ENCODE results near the gene HDC.

Gene HDC, protein sequence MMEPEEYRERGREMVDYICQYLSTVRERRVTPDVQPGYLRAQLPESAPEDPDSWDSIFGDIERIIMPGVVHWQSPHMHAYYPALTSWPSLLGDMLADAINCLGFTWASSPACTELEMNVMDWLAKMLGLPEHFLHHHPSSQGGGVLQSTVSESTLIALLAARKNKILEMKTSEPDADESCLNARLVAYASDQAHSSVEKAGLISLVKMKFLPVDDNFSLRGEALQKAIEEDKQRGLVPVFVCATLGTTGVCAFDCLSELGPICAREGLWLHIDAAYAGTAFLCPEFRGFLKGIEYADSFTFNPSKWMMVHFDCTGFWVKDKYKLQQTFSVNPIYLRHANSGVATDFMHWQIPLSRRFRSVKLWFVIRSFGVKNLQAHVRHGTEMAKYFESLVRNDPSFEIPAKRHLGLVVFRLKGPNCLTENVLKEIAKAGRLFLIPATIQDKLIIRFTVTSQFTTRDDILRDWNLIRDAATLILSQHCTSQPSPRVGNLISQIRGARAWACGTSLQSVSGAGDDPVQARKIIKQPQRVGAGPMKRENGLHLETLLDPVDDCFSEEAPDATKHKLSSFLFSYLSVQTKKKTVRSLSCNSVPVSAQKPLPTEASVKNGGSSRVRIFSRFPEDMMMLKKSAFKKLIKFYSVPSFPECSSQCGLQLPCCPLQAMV

DNA sequence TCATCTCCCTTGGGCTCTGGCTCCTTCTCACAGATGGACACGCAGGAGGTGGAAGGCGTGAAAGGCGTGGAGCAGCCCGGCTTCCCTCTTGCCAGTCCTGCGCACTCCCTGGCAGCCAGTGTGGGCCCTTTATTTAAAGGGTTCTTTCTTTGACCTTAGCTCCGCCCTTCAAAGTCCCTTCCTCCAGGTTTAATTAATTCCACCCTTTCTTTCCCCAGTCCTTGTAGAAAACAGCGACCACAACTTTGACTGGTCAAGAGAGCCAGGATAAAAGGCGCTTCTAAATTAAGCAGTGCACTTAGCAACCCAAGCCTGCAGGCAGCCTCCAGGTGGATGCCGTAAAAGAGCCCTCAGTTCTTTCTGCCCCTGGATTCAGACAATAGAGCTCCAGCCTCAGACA is at the start of gene HDC:
Gene HDC (minus strand): TSS at position 107 of the 400 bp plus-strand sequence. CDS start 103 bp downstream, at position 4.
- H3K4me3 ChIP-seq (ENCODE audit: control insufficient read depth, low read depth, low read length), result no peak within 1 kb of the TSS
- TF ChIP-seq CTCF (IDR thresholded peaks at IDR 0.05; ENCODE audit: control insufficient read depth, insufficient read depth, low read depth, low read length, missing control alignments), result no peak
- DNase-seq (ENCODE audit: low read depth), result no peak

DNA sequence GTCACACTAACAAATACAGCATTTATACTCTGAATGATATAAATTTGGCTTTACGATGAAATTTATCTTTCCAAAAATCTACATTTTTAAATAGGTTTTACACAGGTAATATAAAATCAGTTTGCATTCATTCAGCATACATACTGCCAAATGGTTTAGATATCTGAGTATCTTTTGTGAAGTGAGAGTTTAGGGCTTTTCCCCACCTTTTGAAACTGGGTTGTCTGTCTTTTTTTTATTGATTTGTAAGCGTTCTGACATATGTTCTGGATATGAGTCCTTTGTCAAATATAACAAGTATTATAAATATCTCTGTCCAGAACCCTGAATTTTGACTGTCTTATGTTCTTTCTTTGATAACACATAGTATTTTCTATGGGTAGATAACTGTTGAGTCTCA is 47.1 kb upstream of the HDC start:
- no peak overlapping the region for H3K4me3 ChIP-seq (ENCODE audit: control insufficient read depth, low read depth, low read length)
- no peak for DNase-seq (ENCODE audit: low read depth)
- no peak for TF ChIP-seq CTCF (IDR thresholded peaks at IDR 0.05; ENCODE audit: control insufficient read depth, insufficient read depth, low read depth, low read length, missing control alignments)

- no peak for DNase-seq (ENCODE audit: low read depth)
- TF ChIP-seq CTCF (IDR thresholded peaks at IDR 0.05; ENCODE audit: control insufficient read depth, insufficient read depth, low read depth, low read length, missing control alignments), result no peak
These were observed 42.3 kb upstream of the HDC start for GRCh38 chr15:50307799-50308198.

GRCh38 chr15:50304836-50305235 is 39.3 kb upstream of the HDC start:
- TF ChIP-seq CTCF (IDR thresholded peaks at IDR 0.05; ENCODE audit: control insufficient read depth, insufficient read depth, low read depth, low read length, missing control alignments), result no peak
- H3K4me3 ChIP-seq (ENCODE audit: control insufficient read depth, low read depth, low read length), result no peak overlapping the region
- DNase-seq (ENCODE audit: low read depth), result no peak

More at GRCh38 chr15:50307799-50308198, 42.3 kb upstream of the HDC start:
- H3K4me3 ChIP-seq (ENCODE audit: control insufficient read depth, low read depth, low read length), result no peak overlapping the region

DNA sequence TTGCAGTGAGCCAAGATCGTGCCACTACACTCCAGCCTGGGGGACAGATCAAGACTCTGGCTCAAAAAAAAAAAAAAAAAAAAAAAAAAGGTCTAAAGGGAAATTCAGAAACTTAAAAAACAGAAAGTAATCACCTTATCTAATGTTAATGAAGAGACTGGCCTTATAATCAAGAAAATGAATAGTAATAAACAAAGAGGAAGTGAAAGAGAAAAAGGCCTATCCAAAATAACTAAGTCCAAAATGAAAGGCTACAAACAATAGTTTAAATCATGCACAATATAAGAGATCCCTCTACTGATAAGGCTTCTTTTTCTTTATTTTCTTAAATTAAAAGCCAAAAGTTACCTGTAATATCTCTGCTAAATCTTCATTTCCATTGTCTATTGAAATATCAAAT is 37.1 kb upstream of the HDC start:
- TF ChIP-seq CTCF (IDR thresholded peaks at IDR 0.05; ENCODE audit: control insufficient read depth, insufficient read depth, low read depth, low read length, missing control alignments), result no peak
- no peak for DNase-seq (ENCODE audit: low read depth)

DNA sequence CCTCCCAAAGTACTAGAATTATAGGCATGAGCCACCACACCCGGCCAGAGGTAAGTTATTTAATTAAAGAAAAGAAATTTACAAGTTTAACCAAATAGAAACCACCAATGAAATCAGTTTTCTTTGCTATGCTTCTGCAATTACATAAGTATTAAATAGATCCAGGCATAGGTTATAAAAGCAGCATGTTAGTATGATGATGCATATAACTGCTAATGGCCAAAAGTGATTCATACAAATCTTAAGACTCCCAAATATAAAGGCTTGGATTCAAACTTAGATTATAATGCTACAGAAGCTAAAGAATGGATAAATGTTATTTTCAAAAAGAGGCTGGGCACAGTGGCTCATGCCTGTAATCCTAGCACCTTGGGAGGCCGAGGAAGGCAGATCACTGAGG is 32.8 kb upstream of the HDC start:
- no peak overlapping the region for H3K4me3 ChIP-seq (ENCODE audit: control insufficient read depth, low read depth, low read length)
- no peak for TF ChIP-seq CTCF (IDR thresholded peaks at IDR 0.05; ENCODE audit: control insufficient read depth, insufficient read depth, low read depth, low read length, missing control alignments)
- no peak for DNase-seq (ENCODE audit: low read depth)

More for the DNA sequence above, 37.1 kb upstream of the HDC start:
- no peak overlapping the region for H3K4me3 ChIP-seq (ENCODE audit: control insufficient read depth, low read depth, low read length)
